Rectal smooth muscle tissue (tissue), 1 donor: ENCODE data around the gene TMEM11.

ENCODE experiments used
- H3K27ac ChIP-seq: one replicate; pipeline ENCODE4 v1.7.0; 2013; ENCODE audit warnings: low read depth, low read length, inconsistent platforms
- H3K27me3 ChIP-seq: one replicate; pipeline ENCODE4 v1.7.0; 2013; ENCODE audit warnings: low read length; ENCODE audit not compliant: control insufficient read depth, insufficient read depth
- H3K36me3 ChIP-seq: one replicate; pipeline ENCODE4 v1.7.0; 2013; ENCODE audit warnings: low read length; ENCODE audit not compliant: control insufficient read depth, insufficient read depth
- H3K4me1 ChIP-seq: one replicate; pipeline ENCODE4 v1.7.0; 2013; ENCODE audit warnings: low read length; ENCODE audit not compliant: control insufficient read depth, insufficient read depth
- H3K4me3 ChIP-seq: one replicate; pipeline ENCODE4 v1.7.0; 2013; ENCODE audit warnings: low read length
- H3K9ac ChIP-seq: one replicate; pipeline ENCODE4 v1.7.0; 2013; ENCODE audit warnings: low read length

TMEM11 gene

GRCh38 chr17:21186399-21187187 lies 27.4 kb downstream of the TMEM11 start:
- Histone ChIP-seq H3K9ac (no peak overlapping the region), H3K4me1 (peaks cover under 1% of the 10 kb centered on the region), H3K27ac (no peak overlapping the region), H3K36me3 (peaks cover 7% of the 10 kb centered on the region), H3K4me3 (no peak overlapping the region), H3K27me3 (no peaks in the 10 kb centered on the region)

GRCh38 chr17:21185061-21185460 lies 28.9 kb downstream of the TMEM11 start:
- Histone ChIP-seq H3K4me3 (no peak overlapping the region), H3K4me1 (no peaks in the 10 kb centered on the region), H3K9ac (no peak overlapping the region), H3K36me3 (peaks cover 7% of the 10 kb centered on the region), H3K27ac (no peak overlapping the region), H3K27me3 (no peaks in the 10 kb centered on the region)

GRCh38 chr17:21184570-21184969 lies 29.4 kb downstream of the TMEM11 start:
- no peaks in the 10 kb centered on the region for H3K27me3 ChIP-seq
- H3K4me3 ChIP-seq: no peak overlapping the region
- H3K9ac ChIP-seq: no peak overlapping the region
- no peaks in the 10 kb centered on the region for H3K4me1 ChIP-seq
- H3K36me3 ChIP-seq: peaks cover 7% of the 10 kb centered on the region
- H3K27ac ChIP-seq: no peak overlapping the region

- Histone ChIP-seq H3K4me1 (no peaks in the 10 kb centered on the region), H3K9ac (no peak overlapping the region), H3K4me3 (no peak overlapping the region), H3K27me3 (no peaks in the 10 kb centered on the region), H3K27ac (no peak overlapping the region), H3K36me3 (peaks cover 2% of the 10 kb centered on the region)
Observed at GRCh38 chr17:21183468-21183867, 30.5 kb downstream of the TMEM11 start.

- H3K4me1 ChIP-seq: peaks cover 10% of the 10 kb centered on the region
- H3K4me3 ChIP-seq: no peak overlapping the region
- H3K27me3 ChIP-seq: no peaks in the 10 kb centered on the region
- peaks cover 7% of the 10 kb centered on the region for H3K36me3 ChIP-seq
- no peak overlapping the region for H3K9ac ChIP-seq
- no peak overlapping the region for H3K27ac ChIP-seq
Observed at GRCh38 chr17:21177854-21178600, 35.9 kb downstream of the TMEM11 start.

GRCh38 chr17:21177401-21177800 lies 36.6 kb downstream of the TMEM11 start:
- Histone ChIP-seq H3K27me3 (no peaks in the 10 kb centered on the region), H3K27ac (no peak overlapping the region), H3K9ac (no peak overlapping the region), H3K4me1 (peaks cover 10% of the 10 kb centered on the region), H3K36me3 (peaks cover 8% of the 10 kb centered on the region), H3K4me3 (no peak overlapping the region)

- H3K27me3 ChIP-seq: no peaks in the 10 kb centered on the region
- H3K4me3 ChIP-seq: no peak overlapping the region
- peaks cover 8% of the 10 kb centered on the region for H3K36me3 ChIP-seq
- no peak overlapping the region for H3K27ac ChIP-seq
- H3K4me1 ChIP-seq: peaks cover 10% of the 10 kb centered on the region
- H3K9ac ChIP-seq: no peak overlapping the region
Observed at GRCh38 chr17:21176773-21177395, 37.1 kb downstream of the TMEM11 start.

- Histone ChIP-seq H3K36me3 (peaks cover 8% of the 10 kb centered on the region), H3K4me1 (peaks cover 15% of the 10 kb centered on the region), H3K4me3 (no peak overlapping the region), H3K9ac (no peak overlapping the region), H3K27me3 (no peaks in the 10 kb centered on the region), H3K27ac (no peak overlapping the region)
Observed at GRCh38 chr17:21174713-21175112, 39.2 kb downstream of the TMEM11 start.

- H3K9ac ChIP-seq: no peak overlapping the region
- peaks cover 8% of the 10 kb centered on the region for H3K36me3 ChIP-seq
- no peaks in the 10 kb centered on the region for H3K27me3 ChIP-seq
- no peak overlapping the region for H3K4me3 ChIP-seq
- H3K27ac ChIP-seq: no peak overlapping the region
- H3K4me1 ChIP-seq: peaks cover 15% of the 10 kb centered on the region
Observed at GRCh38 chr17:21174186-21174585, 39.8 kb downstream of the TMEM11 start.

- Histone ChIP-seq H3K9ac (no peak overlapping the region), H3K4me3 (no peak overlapping the region), H3K36me3 (peaks cover 8% of the 10 kb centered on the region), H3K4me1 (peaks cover 15% of the 10 kb centered on the region), H3K27me3 (no peaks in the 10 kb centered on the region), H3K27ac (no peak overlapping the region)
Observed at GRCh38 chr17:21173543-21173942, 40.4 kb downstream of the TMEM11 start.

- H3K27ac ChIP-seq: no peak overlapping the region
- H3K4me3 ChIP-seq: no peak overlapping the region
- H3K27me3 ChIP-seq: no peaks in the 10 kb centered on the region
Observed at GRCh38 chr17:21172846-21173245, 41.1 kb downstream of the TMEM11 start.

GRCh38 chr17:21171970-21172510 lies 41.9 kb downstream of the TMEM11 start:
- H3K27ac ChIP-seq: no peak overlapping the region
- H3K36me3 ChIP-seq: peaks cover 8% of the 10 kb centered on the region
- peaks cover 21% of the 10 kb centered on the region for H3K4me1 ChIP-seq
- no peak overlapping the region for H3K9ac ChIP-seq
- H3K4me3 ChIP-seq: no peak overlapping the region
- no peaks in the 10 kb centered on the region for H3K27me3 ChIP-seq

More at GRCh38 chr17:21172846-21173245, 41.1 kb downstream of the TMEM11 start:
- H3K9ac ChIP-seq: no peak overlapping the region
- H3K4me1 ChIP-seq: peaks cover 15% of the 10 kb centered on the region
- peaks cover 8% of the 10 kb centered on the region for H3K36me3 ChIP-seq
